ENCODE data around the gene CIC. TPM values are rescaled to one million over a fixed set of nuclear protein-coding genes. Genes with fewer than 3 reads are reported as not detected.

Gene CIC
- polyA plus RNA-seq, 1 experiment = 2.9 TPM

GRCh38 chr19:42230571-42230970 is 38.5 kb upstream of the CIC start:
- DNase-seq (ENCODE audit: low read depth, low spot score) = no peak
- H3K9me3 ChIP-seq (ENCODE audit: control insufficient read depth, insufficient read depth, low read length) = no peaks in the 10 kb centered on the region
- CTCF ChIA-PET = no interaction called here
- no peak overlapping the region for H3K4me3 ChIP-seq (ENCODE audit: low read depth, low read length)
- POLR2A ChIA-PET = no interaction called here
- TF ChIP-seq CTCF (IDR thresholded peaks at IDR 0.05; ENCODE audit: low read depth, low read length) = no peak
- no peaks in the 10 kb centered on the region for H3K27me3 ChIP-seq (ENCODE audit: control insufficient read depth, insufficient read depth, low read length)
- no peak overlapping the region for H3K27ac ChIP-seq (ENCODE audit: low read depth, low read length)

GRCh38 chr19:42232435-42232834 is 36.6 kb upstream of the CIC start:
- DNase-seq (ENCODE audit: low read depth, low spot score) = no peak
- CTCF ChIA-PET = interaction anchor here (0.6 to 1.4 kb wide), 3 partner anchors 9 to 124 kb away, joined by 3 to 6 read pairs (median 6); no protein-coding TSS in a partner anchor

GRCh38 chr19:42233106-42233505 is 35.9 kb upstream of the CIC start:
- no peak overlapping the region for H3K27ac ChIP-seq (ENCODE audit: low read depth, low read length)
- no peak overlapping the region for H3K4me3 ChIP-seq (ENCODE audit: low read depth, low read length)
- no peaks in the 10 kb centered on the region for H3K27me3 ChIP-seq (ENCODE audit: control insufficient read depth, insufficient read depth, low read length)
- DNase-seq (ENCODE audit: low read depth, low spot score) = no peak
- ChIA-PET CTCF (interaction anchor here (1.0 to 1.4 kb wide), 3 partner anchors 10 to 100 kb away, joined by 3 to 4 read pairs (median 3); no protein-coding TSS in a partner anchor), POLR2A (interaction anchor here (0.9 to 1.8 kb wide), 3 partner anchors 8 to 120 kb away, joined by 3 to 6 read pairs (median 4); no protein-coding TSS in a partner anchor)
- TF ChIP-seq CTCF (IDR thresholded peaks at IDR 0.05; ENCODE audit: low read depth, low read length) = no peak
- no peaks in the 10 kb centered on the region for H3K9me3 ChIP-seq (ENCODE audit: control insufficient read depth, insufficient read depth, low read length)

More at GRCh38 chr19:42232435-42232834, 36.6 kb upstream of the CIC start:
- H3K27me3 ChIP-seq (ENCODE audit: control insufficient read depth, insufficient read depth, low read length) = no peaks in the 10 kb centered on the region
- H3K4me3 ChIP-seq (ENCODE audit: low read depth, low read length) = no peak overlapping the region
- no peaks in the 10 kb centered on the region for H3K9me3 ChIP-seq (ENCODE audit: control insufficient read depth, insufficient read depth, low read length)
- no peak overlapping the region for H3K27ac ChIP-seq (ENCODE audit: low read depth, low read length)
- POLR2A ChIA-PET = interaction anchor here (0.9 to 1.8 kb wide), 3 partner anchors 9 to 119 kb away, joined by 3 to 6 read pairs (median 4); no protein-coding TSS in a partner anchor
- no peak for TF ChIP-seq CTCF (IDR thresholded peaks at IDR 0.05; ENCODE audit: low read depth, low read length)

- POLR2A ChIA-PET = interaction anchor here (0.7 to 1.2 kb wide), 3 partner anchors 9 to 17 kb away, joined by 3 to 6 read pairs (median 3); partner anchors contain the start of genes GSK3A and ZNF526
- H3K27ac ChIP-seq (ENCODE audit: low read depth, low read length) = no peak overlapping the region
- no peak for DNase-seq (ENCODE audit: low read depth, low spot score)
- H3K9me3 ChIP-seq (ENCODE audit: control insufficient read depth, insufficient read depth, low read length) = no peaks in the 10 kb centered on the region
- H3K27me3 ChIP-seq (ENCODE audit: control insufficient read depth, insufficient read depth, low read length) = no peaks in the 10 kb centered on the region
- TF ChIP-seq CTCF (IDR thresholded peaks at IDR 0.05; ENCODE audit: low read depth, low read length) = no peak
- CTCF ChIA-PET = interaction anchor here (1.0 to 1.4 kb wide), 4 partner anchors 9 to 126 kb away, joined by 3 to 4 read pairs (median 4); no protein-coding TSS in a partner anchor
- H3K4me3 ChIP-seq (ENCODE audit: low read depth, low read length) = no peak overlapping the region
These were observed 35.3 kb upstream of the CIC start for GRCh38 chr19:42233678-42234292.

GRCh38 chr19:42234364-42234763 is 34.7 kb upstream of the CIC start:
- ChIA-PET POLR2A (interaction anchor here (0.7 kb wide), 2 partner anchors 11 to 15 kb away, joined by 3 read pairs; partner anchors contain the start of gene ZNF526), CTCF (interaction anchor here (1.2 to 1.4 kb wide), 2 partner anchors 102 to 126 kb away, joined by 4 read pairs; no protein-coding TSS in a partner anchor)
- DNase-seq (ENCODE audit: low read depth, low spot score) = no peak

More at GRCh38 chr19:42234364-42234763, 34.7 kb upstream of the CIC start:
- no peaks in the 10 kb centered on the region for H3K27me3 ChIP-seq (ENCODE audit: control insufficient read depth, insufficient read depth, low read length)
- TF ChIP-seq CTCF (IDR thresholded peaks at IDR 0.05; ENCODE audit: low read depth, low read length) = no peak
- no peak overlapping the region for H3K4me3 ChIP-seq (ENCODE audit: low read depth, low read length)
- no peaks in the 10 kb centered on the region for H3K9me3 ChIP-seq (ENCODE audit: control insufficient read depth, insufficient read depth, low read length)
- H3K27ac ChIP-seq (ENCODE audit: low read depth, low read length) = no peak overlapping the region
